Stimulated activated CD4-positive, alpha-beta T cell treated with anti-CD3 and anti-CD28 coated beads, TNF-alpha, amount 100 ng/mL, for 1 hour (primary cell): Measurements from ENCODE around the gene RGS2.

ENCODE experiments used
- DNase-seq, 3 donors: peaks; one replicate each; pipeline ENCODE4 v3.0.0-alpha.2; 2020; ENCODE audit warnings: low read depth in 3 of 3, low spot score in 1 of 3

The RGS2 gene

DNA sequence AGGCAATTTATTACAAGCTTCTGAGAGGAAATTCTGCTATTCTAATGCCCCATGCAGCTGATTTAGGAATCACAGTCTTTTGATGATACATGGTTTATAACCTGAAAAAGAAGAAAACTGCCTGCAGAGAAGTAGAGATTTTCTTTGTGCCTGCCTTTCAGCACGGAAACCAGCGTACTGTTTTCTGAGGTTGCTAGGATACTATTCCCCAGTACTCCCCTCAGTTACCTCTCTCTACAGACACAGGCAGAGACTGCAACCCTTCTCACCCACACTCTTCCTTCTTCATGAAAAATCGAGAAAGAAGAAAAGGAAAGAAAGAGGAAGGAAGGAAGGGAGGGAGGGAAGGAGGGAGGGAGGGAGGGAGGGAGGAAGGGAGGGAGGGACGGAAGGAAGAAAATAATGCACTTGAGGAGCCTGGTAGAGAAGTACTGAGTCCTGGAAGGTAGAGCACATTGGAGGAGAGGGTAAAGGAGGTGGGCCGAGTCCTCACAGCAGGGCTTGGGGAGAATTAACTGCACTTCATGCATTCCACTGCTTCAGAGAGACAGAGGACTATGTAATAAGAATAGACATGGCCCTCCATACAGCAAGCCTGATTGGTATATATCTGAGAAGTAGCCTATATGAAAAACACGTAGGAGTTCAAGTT lies 21.9 kb downstream of the RGS2 start:
- DNase-seq, result no peak

DNA sequence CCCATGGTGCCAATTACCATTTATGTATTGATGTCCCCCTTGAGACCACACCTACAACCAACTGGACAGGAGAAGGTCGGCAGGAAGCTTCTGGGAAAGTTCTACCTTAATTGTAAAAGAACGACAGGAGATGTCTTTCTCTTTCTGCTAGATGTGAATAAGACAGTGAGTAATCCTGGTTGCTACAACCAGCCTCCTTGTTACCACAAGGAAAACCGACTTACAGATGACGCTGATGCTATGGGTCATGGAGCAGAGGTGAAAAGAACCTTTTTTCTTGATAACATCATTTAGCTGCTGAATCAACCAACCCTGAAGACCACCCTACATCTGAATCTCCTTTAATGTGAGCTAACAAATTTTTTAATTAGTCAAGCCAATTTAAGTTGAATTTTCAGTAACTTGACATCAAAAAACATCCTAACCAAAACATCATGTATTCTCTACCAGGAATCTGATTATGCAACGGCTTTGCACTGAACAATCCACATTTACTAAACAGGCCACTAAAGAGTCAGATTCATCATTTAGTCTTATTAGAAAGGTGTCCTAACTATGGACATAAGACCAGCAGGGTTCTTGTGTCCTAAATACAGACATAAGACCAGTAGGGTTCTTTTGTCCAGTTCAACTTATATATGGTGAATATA lies 23.0 kb downstream of the RGS2 start:
- no peak for DNase-seq

DNA sequence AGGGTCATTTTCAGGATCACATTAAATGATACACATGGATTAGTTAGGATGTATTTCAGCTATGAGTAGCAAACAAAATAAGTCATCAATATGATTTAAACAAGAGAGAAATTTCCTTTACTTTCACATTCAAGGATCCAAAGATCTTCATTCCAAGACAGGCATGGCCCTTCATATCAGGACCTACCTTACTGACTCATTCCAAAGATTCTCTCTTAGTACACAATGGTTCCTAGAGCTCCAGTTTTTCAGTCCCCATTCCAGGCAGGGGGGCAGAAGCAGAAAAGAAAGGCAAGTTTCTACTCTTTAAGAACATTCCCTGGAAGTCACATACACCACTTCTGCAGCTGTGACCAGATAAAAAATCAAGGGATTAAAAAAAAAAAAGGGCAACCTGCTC lies 23.7 kb downstream of the RGS2 start:
- no peak for DNase-seq

- DNase-seq, result no peak
Measured at GRCh38 chr1:192835116-192835515, 26.3 kb downstream of the RGS2 start.

DNA sequence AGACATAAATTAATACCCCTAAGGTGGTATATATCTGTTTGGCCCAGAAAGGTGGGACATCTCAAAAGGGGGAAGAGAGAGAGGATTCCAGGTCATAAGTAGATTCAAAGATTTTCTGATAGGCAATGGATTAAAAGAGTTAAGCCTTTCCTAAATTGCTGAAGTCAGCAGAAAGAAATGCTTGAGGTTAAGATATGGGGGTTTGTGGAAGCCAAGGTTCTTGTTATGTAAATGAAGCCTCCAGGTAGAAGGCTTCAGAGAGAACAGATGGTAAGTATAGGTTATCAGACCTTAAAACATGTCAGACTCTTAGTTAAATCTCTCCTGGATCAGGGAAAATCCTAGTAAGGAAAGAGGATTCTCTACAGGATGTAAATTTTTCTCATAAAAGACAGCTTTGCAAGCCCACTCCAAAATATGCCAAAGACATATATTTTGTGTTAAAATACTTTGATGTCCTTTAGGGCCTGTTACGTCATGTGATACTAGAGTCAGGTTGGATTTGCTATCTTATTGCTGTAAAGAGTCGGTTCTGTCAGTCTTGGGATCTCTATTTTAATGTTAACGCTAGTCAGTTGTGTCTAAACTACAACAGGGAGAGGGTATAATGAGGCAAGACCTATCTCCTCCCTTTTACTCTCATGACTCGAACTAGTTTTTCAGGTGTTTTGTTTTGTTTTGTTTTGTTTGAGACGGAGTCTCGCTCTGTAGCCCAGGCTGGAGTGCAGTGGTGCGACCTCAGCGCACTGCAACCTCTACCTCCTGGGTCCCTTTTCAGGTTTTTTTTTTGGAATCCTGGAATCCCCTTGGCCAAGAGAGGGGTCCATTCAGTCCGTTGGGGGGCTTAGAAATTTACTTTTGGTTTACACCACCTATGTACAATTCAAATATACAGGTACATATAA lies 30.6 kb downstream of the RGS2 start:
- DNase-seq, result no peak

DNA sequence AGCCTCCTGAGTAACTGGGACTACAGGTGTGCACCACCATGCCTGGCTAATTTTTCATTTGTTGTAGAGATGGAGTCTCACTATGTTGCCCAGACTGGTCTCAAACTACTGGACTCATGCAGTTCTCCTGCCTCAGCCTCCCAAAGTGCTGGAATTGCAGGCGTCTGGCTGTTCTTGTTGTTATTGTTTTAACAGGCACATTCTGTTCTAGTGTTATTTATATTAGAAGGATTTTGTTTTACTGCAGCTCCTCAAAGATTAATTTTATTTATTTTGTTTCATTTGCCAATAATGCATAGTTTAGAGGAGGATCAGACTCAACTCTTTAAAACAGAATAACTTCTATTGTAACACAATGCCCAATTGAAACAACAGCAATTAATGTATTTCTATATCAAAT lies 35.5 kb downstream of the RGS2 start:
- DNase-seq, result no peak

- no peak for DNase-seq
Measured at GRCh38 chr1:192846950-192847349, 38.1 kb downstream of the RGS2 start.

DNA sequence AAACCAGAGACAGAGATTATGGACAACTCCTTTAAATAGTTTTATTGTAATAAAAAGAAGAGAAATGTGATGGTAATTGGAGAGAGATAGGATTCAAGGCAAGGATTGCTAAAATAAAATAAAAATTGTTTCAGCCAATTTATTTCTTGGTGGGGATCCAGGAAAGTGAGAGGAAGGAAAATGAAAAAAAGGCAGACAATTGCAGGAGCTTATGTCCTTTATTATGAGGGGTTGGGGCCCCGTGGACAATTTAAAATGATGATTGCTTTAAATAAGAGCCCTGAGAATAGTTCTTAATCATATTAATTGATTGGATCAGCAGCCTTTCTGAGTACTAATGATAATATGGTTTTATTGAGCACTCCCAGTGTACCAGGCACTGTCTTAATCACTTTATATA lies 40.2 kb downstream of the RGS2 start:
- no peak for DNase-seq

DNA sequence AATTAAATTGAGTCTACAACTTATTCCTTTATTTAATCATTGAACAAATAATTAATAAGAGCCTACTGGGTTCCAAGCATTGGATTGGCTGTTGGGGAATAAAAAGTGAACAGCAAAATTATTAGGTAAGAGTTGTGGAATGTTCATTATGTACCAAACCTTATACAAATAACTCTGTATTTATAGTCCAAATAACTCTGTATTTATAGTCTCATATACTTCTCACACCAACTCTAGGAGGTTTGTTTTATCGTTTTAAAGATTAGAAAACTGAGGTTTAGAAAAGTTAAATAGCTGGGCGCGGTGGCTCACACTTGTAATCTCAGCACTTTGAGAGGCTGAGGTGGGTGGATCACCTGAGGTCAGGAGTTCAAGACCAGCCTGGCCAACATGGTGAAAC lies 40.6 kb downstream of the RGS2 start:
- no peak for DNase-seq

DNA sequence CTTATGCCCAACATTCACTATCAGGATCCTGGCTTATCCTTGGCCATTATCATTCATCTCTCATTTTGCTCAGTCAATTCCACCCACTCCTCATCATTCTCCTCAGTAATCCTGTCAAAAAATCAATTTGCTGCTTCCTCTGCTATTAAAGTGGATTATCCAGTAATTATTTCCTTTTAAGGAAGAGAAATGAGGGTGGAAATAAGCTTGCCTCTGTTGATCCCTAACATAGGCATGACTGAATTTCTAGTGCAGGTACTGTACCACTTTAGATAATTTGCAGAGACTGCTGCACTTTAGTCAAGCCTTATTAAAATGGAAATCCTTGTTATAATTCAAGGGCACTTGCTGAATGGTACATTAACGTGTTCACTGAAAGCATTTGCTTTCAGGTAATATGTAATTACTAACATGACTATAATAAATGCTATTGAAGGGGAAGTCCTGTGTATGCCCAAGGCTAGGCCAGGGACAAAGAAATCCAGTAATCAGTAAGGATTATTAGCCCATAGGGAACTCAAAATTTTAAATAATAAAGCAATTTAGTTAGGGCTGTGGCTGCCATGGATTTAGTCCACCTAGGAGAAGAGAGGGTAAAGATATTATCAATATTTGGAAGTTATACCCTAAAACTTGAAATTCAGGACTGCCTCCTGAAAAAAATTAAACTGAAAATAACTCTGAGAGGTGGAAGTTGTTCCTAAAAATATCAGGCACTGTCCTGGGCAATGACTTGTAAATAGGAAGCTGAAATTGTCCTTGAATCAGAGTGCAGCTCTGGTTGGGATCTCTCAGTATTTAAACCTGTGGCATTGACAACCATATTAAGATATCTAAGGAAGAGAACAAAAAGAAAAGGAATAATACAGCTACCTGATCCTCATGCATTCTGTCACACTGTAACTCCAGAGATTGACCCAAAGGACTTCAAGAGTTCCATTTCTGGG lies 43.4 kb downstream of the RGS2 start:
- no peak for DNase-seq

DNA sequence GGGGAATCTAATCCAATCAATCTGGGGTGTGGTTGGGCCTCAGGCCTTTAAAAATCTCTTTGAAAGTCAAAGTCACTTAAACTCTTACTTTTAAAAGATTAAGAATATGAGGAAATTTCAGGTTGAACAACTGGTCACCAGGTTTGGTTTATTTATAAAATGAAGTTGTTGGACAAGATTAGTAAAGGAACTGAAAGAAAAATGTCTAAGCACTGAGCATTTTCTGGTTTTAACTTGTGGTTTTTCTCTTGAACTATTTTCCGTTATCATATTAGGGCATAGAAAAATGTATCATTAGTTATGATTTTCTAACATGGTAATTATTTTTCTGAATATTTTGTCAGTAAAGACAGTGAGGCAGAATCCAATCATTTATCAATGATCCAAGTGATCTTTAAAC lies 49.6 kb downstream of the RGS2 start:
- DNase-seq, result no peak

- DNase-seq, result no peak
Measured at GRCh38 chr1:192859808-192860207, 51.0 kb downstream of the RGS2 start.

GRCh38 chr1:192860478-192861185 lies 51.8 kb downstream of the RGS2 start:
- DNase-seq, result no peak

GRCh38 chr1:192861860-192862259 lies 53.0 kb downstream of the RGS2 start:
- no peak for DNase-seq
